HS-5 (cell line): Measurements from ENCODE around the gene RUSC2.
"Not testable (repeated sequence)": the region's sequence is repeated elsewhere in the genome, so short reads cannot be mapped to it uniquely, and the experiment has no call there.

Source experiments
- DNase-seq: peaks from one replicate; pipeline ENCODE4 v3.0.0-alpha.2; 2012; ENCODE audit warnings: low read depth

The RUSC2 gene

DNA sequence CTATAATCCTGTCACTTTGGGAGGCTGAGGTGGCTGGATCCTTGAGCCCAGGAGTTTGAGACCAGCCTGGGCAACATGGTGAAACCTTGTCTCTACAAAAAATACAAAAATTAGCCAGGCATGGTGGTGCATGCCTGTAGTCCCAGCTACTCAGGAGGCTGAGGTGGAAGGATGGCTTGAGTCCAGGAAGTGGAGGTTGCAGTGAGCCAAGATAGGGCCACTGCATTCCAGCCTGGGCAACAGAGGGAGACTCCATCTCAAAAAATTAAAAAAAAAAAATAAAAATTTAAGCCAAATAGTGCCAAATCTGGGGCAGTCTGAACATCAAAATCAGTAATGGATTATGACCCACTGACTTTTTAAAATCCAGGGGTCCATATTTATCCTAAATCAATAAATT is 33.6 kb downstream of the RUSC2 start:
- DNase-seq: not testable (repeated sequence)

DNA sequence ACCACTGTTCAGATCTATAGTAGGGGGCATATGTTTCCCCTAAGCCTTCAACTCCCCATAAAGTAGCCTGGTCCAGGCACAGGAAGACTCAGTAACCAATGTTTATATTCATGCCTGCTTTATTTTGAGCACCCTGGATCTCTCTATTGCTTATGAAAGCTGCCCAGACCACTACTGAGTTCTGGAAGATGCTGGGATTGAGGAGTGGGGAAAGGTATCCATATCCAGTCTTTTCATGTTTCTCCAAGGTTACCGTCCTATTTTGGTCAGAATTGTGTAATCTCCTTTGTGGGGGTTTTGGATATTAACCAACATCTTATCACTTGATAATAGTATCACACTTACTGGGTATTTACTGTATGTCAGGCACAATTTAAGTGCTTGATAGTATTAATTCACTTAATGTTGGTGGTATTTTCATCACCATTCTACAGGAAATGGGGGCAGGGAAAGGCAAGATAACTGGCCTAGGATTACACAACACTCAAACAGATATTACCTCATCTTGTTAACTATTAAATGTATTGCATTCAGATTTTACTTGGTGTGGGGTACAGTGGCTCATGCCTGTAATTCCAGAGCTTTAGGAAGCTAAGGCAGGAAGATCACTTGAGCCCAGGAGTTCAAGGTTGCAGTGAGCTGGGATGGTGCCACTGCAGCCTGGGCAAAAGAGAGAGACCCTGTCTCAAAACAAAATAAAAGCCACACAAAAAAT is 36.3 kb downstream of the RUSC2 start:
- DNase-seq: no peak

DNA sequence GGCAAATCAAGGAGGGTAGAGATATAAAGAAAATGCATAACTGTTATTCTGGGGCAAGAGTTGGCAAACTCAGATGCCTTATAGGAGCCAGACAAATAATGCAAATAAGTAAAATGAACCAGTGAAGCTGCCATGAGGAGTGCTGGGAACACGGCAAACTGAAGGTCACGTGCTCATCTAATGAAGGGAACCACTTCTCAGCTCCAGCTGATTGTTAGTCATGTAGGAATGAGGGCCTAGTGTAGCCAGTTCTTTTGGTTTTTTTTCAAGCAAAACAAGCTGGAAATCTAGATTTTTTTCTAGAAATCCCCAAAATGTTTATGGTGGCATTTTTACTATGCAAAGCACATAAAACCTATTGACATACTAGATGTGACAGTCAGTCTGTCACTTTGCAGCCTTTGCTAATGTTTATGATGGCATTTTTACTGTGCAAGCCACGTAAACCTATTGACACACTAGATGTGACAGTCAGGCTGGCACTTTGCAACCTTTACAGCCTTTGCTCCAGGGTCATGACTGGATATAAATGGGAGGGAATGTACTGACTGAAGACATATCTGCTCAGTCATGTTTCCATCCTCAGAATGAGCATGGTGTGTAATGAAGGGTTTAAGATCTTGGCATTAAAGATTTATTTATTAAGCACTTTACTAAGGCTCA is 39.4 kb downstream of the RUSC2 start:
- no peak for DNase-seq

DNA sequence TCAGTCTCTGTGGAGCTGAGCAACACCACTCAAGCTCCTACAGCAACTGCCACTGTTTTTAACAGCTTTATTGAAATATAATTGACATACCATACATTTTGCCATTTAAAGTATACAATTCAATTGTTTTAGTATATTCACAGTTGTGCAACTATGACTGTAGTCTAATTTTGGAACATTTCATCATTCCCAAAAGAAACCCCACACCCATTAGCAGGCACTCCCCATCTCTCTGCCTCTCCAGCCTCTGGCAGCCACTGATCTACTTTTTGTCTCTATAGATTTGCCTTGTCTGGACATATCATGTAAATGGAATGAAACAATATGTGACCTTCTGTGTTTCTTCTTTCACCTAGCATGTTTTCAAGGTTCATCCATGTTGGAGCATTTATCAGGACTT is 43.5 kb downstream of the RUSC2 start:
- DNase-seq: no peak

DNA sequence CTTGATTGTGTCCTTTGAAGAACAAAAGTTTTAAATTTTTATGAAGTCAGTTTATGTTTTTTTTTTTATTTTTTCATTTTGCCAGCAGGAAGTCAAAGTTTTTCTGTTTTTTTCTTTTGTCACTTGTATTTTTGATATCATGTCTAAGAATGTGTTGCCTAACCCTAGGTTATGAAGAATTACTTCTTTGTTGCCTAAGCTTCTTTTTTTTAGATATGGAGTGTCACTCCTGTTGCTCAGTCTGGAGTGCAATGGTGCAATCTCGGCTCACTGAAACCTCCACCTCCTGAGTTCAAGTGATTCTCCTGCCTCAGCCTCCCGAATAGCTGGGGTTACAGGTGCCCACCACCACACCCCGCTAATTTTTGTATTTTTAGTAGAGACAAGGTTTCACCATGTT is 45.0 kb downstream of the RUSC2 start:
- DNase-seq: not testable (repeated sequence)

DNA sequence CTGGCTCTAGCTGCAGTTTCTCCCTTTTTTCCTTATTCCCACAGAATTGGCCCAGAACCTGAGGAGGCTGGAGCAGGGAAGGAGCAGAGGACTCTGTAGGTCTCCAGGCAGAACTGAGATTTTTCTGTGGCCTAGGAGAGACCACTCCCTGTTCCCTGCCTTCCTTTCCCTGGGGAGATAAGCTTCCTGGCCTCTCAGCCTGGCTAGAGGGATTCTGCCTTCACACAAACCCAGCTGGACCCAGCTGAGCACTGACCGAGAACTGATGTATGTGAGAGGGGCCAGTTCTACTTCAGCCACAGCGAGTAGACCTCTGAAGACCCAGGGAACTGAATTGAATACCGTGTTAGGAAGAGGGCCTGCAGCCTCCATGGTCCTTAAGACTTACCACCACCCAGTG is 48.0 kb downstream of the RUSC2 start:
- no peak for DNase-seq

DNA sequence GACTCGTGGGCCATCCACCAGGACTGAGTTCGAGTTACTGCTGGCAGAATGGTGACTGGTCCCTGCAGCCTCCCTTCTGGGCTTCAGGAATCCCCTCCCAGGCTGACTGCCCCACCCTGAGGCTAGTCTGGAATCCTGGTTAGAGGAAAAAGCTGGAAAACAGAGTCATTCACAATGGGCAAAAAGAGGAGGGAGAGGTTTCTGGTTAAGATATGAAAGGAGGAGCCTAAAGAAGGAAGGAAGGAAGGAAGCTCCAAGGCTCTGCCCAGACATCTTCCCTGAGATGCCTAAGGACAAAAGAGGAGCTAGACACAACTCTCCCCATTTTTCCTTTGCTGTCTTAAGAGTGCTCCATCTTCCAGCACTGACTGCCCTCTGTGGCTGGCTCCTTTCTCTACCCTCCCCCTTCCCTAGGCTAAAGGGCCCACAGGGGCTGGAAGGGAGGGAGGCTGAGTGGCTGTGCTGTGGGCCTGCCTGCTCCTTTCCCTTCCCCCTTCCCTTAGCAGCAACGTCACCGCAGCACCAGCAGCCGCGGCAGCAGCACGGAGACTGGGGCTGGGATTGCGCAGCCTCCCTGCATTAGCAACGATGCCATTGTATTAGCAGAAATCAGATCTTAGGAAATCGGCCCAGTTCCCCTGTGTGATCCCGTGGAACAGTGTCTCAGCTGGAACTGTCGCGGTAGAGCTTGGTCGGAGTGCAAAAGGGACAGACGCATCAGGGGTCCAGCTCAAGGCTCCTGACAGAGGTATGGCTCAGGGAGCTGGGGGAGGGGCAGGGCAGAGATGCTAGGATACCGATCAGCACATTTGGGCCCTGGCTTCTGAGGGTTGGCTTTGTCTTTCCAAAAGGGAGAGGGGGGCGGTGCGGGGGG is 48.7 kb downstream of the RUSC2 start:
- no peak for DNase-seq
